ENCODE results near the gene AMTN. TPM values are rescaled to one million over a fixed set of nuclear protein-coding genes. Genes with fewer than 3 reads are reported as not detected.
"Not testable (repeated sequence)": the region's sequence is repeated elsewhere in the genome, so short reads cannot be mapped to it uniquely, and the experiment has no call there.

Gene AMTN
- polyA plus RNA-seq (2011; rRNA removed) (not detected in 2 replicates), polyA minus RNA-seq (2011; rRNA and poly(A)+ RNA removed) (not detected in 2 replicates)

DNA sequence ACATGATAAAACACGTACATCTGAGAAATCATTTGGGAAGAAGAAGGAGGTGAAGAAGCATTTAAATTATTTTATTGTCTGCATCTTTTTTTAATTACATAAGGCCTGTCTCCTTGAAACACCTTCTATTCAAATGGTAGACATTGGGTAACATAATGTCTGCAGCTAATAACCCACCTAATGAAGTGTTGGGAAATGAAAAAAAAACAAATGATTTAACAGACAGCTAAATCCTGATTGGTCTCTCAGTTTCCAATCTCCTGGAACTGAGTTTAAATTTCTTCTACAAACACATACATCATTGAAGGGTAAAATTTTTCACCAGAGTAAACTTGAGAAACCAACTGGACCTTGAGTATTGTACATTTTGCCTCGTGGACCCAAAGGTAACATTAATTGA, at the start of gene AMTN:
TSS of gene AMTN (plus strand) at position 301 of the 400 bp plus-strand sequence. CDS start 209 bp downstream, outside the sequence.
- Histone ChIP-seq H3K4me3 (ENCODE audit: low read depth, low read length) (no peak within 1 kb of the TSS), H3K27me3 (ENCODE audit: control insufficient read depth, insufficient read depth, low read length) (no peaks in the 10 kb centered on the region; the same call in 1 of the 2 replicates), H3K36me3 (ENCODE audit: control insufficient read depth, insufficient read depth, low read length) (no peaks in the 10 kb centered on the region)
- no peak for TF ChIP-seq CTCF (IDR thresholded peaks at IDR 0.05; ENCODE audit: insufficient read depth, low read depth, low read length)
- ChIA-PET POLR2A (no interaction called here), CTCF (no interaction called here)
- DNase-seq (ENCODE audit: low read depth): no peak

DNA sequence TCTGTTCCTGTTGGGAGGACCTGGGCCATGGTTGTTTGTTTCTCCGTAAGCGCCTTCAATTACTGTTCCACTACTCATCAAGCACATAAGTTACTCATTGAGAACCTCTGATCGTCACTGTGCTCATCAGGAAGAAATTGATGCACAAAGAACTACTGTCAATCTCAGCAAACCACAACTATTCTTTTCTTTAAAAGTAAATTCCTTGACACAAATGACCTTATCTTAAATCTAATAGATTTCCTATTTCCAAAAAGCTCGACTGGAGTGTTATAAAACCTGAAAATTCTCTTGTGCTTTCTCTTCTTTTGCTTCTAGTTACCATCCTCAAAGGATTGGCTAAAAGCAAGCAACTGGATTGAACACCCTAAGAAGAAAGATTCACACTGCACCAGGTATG, 46.5 kb upstream of the AMTN start, which contains the start of gene MUC7:
TSS of gene MUC7 (plus strand) at position 301 of the 400 bp plus-strand sequence. CDS start 1,825 bp downstream, outside the sequence.
- Histone ChIP-seq H3K4me3 (ENCODE audit: low read depth, low read length) (no peak within 1 kb of the TSS), H3K36me3 (ENCODE audit: control insufficient read depth, insufficient read depth, low read length) (no peaks in the 10 kb centered on the region), H3K27me3 (ENCODE audit: control insufficient read depth, insufficient read depth, low read length) (no peaks in the 10 kb centered on the region)
- DNase-seq (ENCODE audit: low read depth): no peak
- POLR2A ChIA-PET: no interaction called here
- CTCF ChIA-PET: no interaction called here
- TF ChIP-seq CTCF (IDR thresholded peaks at IDR 0.05; ENCODE audit: insufficient read depth, low read depth, low read length): no peak

DNA sequence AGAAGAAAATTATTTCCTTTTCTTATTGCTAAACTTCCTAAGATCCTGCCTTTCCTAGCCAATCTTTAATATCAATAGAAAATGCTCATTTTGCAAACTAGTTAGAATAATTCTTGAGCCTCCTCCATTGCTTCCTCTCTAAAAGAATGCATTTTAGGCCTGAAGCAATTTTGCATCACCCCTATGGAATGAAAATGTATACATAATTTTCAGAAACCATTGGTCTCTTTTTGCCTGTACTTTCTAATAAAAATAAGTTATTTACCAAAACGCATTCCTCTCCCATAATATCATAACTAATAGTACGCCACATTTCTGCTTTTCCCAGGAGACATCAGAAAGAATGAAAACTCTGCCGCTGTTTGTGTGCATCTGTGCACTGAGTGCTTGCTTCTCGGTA, 44.7 kb upstream of the AMTN start:
- POLR2A ChIA-PET: no interaction called here
- Histone ChIP-seq H3K4me3 (ENCODE audit: low read depth, low read length) (no peak overlapping the region), H3K27me3 (ENCODE audit: control insufficient read depth, insufficient read depth, low read length) (no peaks in the 10 kb centered on the region), H3K36me3 (ENCODE audit: control insufficient read depth, insufficient read depth, low read length) (no peaks in the 10 kb centered on the region)
- no peak for DNase-seq (ENCODE audit: low read depth)
- CTCF ChIA-PET: no interaction called here
- no peak for TF ChIP-seq CTCF (IDR thresholded peaks at IDR 0.05; ENCODE audit: insufficient read depth, low read depth, low read length)

DNA sequence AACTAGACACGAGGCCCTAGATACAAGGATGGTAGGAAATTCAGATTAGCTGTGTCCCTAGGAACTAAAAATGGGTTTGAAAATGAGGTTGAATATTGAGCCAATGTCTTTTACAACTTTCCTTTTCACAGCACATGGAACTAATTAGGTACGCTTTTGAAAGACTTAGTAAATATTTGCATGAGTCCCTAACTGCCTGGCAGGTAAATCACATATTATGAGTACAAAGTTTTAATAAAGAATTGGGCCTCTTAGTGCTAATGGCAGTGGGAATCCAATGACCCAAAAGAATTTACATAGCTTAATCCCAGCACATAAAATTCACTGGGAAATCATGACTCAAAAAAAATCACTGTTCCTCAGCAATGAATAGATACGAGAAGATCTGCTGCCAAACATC, 29.6 kb upstream of the AMTN start:
- ChIA-PET POLR2A (no interaction called here), CTCF (no interaction called here)
- no peak for DNase-seq (ENCODE audit: low read depth)
- no peak for TF ChIP-seq CTCF (IDR thresholded peaks at IDR 0.05; ENCODE audit: insufficient read depth, low read depth, low read length)
- Histone ChIP-seq H3K4me3 (ENCODE audit: low read depth, low read length) (no peak overlapping the region), H3K27me3 (ENCODE audit: control insufficient read depth, insufficient read depth, low read length) (no peaks in the 10 kb centered on the region), H3K36me3 (ENCODE audit: control insufficient read depth, insufficient read depth, low read length) (no peaks in the 10 kb centered on the region)

GRCh38 chr4:70496231-70496630, 22.1 kb upstream of the AMTN start:
- Histone ChIP-seq H3K36me3 (ENCODE audit: control insufficient read depth, insufficient read depth, low read length) (no peaks in the 10 kb centered on the region), H3K4me3 (ENCODE audit: low read depth, low read length) (no peak overlapping the region), H3K27me3 (ENCODE audit: control insufficient read depth, insufficient read depth, low read length) (no peaks in the 10 kb centered on the region)
- POLR2A ChIA-PET: no interaction called here
- TF ChIP-seq CTCF (IDR thresholded peaks at IDR 0.05; ENCODE audit: insufficient read depth, low read depth, low read length): no peak
- DNase-seq (ENCODE audit: low read depth): no peak
- CTCF ChIA-PET: no interaction called here

DNA sequence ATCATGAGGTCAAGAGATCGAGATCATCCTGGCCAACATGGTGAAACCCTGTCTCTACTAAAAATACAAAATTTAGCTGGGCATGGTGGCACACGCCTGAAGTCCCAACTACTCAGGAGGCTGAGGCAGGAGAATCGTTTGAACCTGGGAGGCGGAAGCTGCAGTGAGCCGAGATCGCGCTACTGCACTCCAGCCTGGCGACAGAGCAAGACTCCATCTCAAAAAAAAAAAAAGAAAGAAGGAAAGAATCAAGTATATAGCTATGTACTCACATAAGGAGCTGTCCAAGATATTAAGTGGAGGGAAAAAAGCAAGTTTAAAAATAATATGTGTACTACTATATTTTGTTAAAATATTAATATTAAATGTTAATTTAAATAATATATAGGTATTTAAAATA, 16.5 kb upstream of the AMTN start:
- H3K36me3 ChIP-seq (ENCODE audit: control insufficient read depth, insufficient read depth, low read length); H3K4me3 ChIP-seq (ENCODE audit: low read depth, low read length); H3K27me3 ChIP-seq (ENCODE audit: control insufficient read depth, insufficient read depth, low read length); DNase-seq (ENCODE audit: low read depth); POLR2A ChIA-PET: not testable (repeated sequence)
- CTCF ChIA-PET: interaction anchor here (0.6 to 1.3 kb wide), 2 partner anchors 9 to 523 kb away, joined by 3 read pairs; no protein-coding TSS in a partner anchor
